Panc1 (cell line): ENCODE measurements around the gene WFIKKN1. TPM values are rescaled to one million over a fixed set of nuclear protein-coding genes. Genes with fewer than 3 reads are reported as not detected.

Experiments used
- ATAC-seq: fragments of 200-7000 bp; cut with Tn5 transposase; 2 replicates; pipeline ENCODE4 v1.9.1; 2020; ENCODE audit warnings: mild to moderate bottlenecking, moderate library complexity
- BruUV-seq: library from RNA; stranded (reverse); fragments of 400-500 nt; replicated peaks from 2 replicates; lab custom pipeline; 2021; lab: Mats Ljungman, UMichigan
- CTCF ChIA-PET: fragments of 300-600 bp; sonication (Branson Sonifier 250); formaldehyde crosslinking; loops from one replicate; lab custom pipeline; 2022; ENCODE audit warnings: antibody characterized with exemption; lab: Charles Lee
- POLR2A ChIA-PET: fragments of 300-600 bp; sonication (Branson Sonifier 250); formaldehyde crosslinking; loops from one replicate; lab custom pipeline; 2022; ENCODE audit warnings: antibody characterized with exemption; lab: Charles Lee
- DNase-seq: peaks from one replicate; pipeline ENCODE4 v3.0.0-alpha.2; 2010; ENCODE audit warnings: low read depth, low spot score
- H3K27ac ChIP-seq: 2 replicates; pipeline ENCODE4 v1.5.1; 2011; ENCODE audit warnings: mild to moderate bottlenecking, low read length, inconsistent platforms
- H3K27me3 ChIP-seq: fragments of 200-500 bp; sonication (Bioruptor generic); 2 replicates; pipeline ENCODE4 v1.6.0; 2014; ENCODE audit warnings: low read length, inconsistent platforms; ENCODE audit not compliant: control insufficient read depth, insufficient read depth
- H3K36me3 ChIP-seq: fragments of 200-500 bp; sonication (Bioruptor generic); 2 replicates; pipeline ENCODE4 v1.5.1; 2014; ENCODE audit warnings: inconsistent platforms, mild to moderate bottlenecking, low read length, moderate library complexity; ENCODE audit not compliant: control insufficient read depth, insufficient read depth
- H3K4me1 ChIP-seq: 2 replicates; pipeline ENCODE4 v1.5.1; 2011; ENCODE audit warnings: inconsistent platforms, mild to moderate bottlenecking, low read length, moderate library complexity; ENCODE audit not compliant: control insufficient read depth, insufficient read depth
- H3K4me3 ChIP-seq, 2 experiments: 2 replicates each; pipeline ENCODE4 v1.5.1; 2011 to 2012; ENCODE audit warnings: low read depth in 2 of 2, low read length in 2 of 2, mild to moderate bottlenecking in 2 of 2, inconsistent platforms in 1 of 2, moderate library complexity in 1 of 2
- H3K9me3 ChIP-seq: fragments of 200-500 bp; sonication (Bioruptor generic); 2 replicates; pipeline ENCODE4 v1.5.1; 2014; ENCODE audit warnings: low read depth, mild to moderate bottlenecking, inconsistent platforms, low read length, moderate library complexity; ENCODE audit not compliant: control insufficient read depth, insufficient read depth
- TCF7L2 ChIP-seq: IDR thresholded peaks from 2 replicates; pipeline ENCODE4 v1.6.1; 2011; ENCODE audit warnings: mild to moderate bottlenecking, low read depth, low read length, inconsistent platforms
- in situ Hi-C: cut with HindIII; loops from 2 replicates; pipeline ENCODE4 v1.10.0; 2016; ENCODE audit warnings: low sequenced_read_pairs, low pct_unique_long_range_greater_than_20kb
- intact Hi-C: fragments of 100-400 bp; cut with micrococcal nuclease; formaldehyde crosslinking; loops from one replicate; pipeline ENCODE4 v1.10.0; 2022; ENCODE audit not compliant: unreplicated experiment
- total RNA-seq: library from RNA; stranded (reverse); gene quantifications from one replicate; pipeline ENCODE4 v1.2.1, GENCODE V29; 2021; ENCODE audit not compliant: unreplicated experiment
- TF ChIP-seq, protein P1 (sequence below): fragments of 450-650 bp; IDR thresholded peaks from 2 replicates; pipeline ENCODE4 v1.5.1; 2017; ENCODE audit warnings: mild to moderate bottlenecking
- TF ChIP-seq, protein P2 (sequence below), 2 experiments: IDR thresholded peaks; 2 replicates each; pipeline ENCODE4 v1.6.1; 2011 to 2012; ENCODE audit warnings: low read depth in 2 of 2, control low read depth in 1 of 2, low read length in 1 of 2, mild to moderate bottlenecking in 1 of 2, moderate library complexity in 1 of 2; ENCODE audit not compliant: insufficient read depth in 1 of 2

Gene WFIKKN1
- total RNA-seq, 1 experiment from 2014 or later, result 2.0 TPM

DNA sequence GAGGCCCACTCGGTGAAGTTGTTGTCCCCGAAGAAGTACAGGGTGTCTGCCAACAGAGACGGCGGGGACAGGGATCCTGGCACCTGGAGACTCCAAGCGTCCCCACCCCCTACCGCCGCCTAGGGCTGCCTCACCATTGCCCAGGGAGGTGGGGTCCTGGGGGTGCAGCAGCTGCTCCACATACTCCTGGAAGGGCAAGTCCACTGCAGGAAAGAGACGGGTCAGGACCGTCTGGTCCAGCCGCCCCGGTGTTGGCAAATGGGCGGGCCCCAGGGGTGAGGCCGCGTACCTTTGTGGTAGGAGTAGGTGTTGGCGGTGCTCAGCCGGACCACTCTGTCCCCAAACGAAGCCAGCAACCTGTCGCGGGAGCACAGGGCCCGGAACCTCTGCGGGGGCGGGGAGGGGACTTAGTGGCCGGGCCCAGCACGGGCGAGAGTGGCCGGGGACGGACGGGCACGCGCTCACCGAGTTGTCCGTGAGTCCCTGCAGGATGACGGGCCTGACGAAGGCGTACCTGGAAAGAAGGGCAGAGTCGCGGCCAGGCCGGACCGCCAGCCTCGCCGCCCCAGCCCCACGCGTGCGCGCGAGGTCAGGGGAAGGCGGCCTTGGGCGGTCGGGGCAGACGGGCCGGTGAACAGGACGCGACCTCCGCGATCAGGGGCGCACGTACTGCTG is 52.7 kb downstream of the WFIKKN1 start:
- Histone ChIP-seq H3K4me3 (peak overlapping the region; percentile 66 to 71), H3K36me3 (peaks cover 5% of the 10 kb centered on the region; the same call in 1 of the 2 replicates), H3K27me3 (no peaks in the 10 kb centered on the region), H3K9me3 (no peaks in the 10 kb centered on the region), H3K27ac (peak overlapping the region; percentile 87), H3K4me1 (peaks cover 18% of the 10 kb centered on the region)
- intact Hi-C loops (loop anchor here (10.0 kb wide), 1 partner anchor 1091 kb away; the partner anchor contains the start of genes EME2, MRPS34 and NME3), in situ Hi-C loops (no loop called here)
- CTCF ChIA-PET, result no interaction called here
- peak; percentile 7 for ATAC-seq
- POLR2A ChIA-PET, result no interaction called here
- TF ChIP-seq, protein P1, sequence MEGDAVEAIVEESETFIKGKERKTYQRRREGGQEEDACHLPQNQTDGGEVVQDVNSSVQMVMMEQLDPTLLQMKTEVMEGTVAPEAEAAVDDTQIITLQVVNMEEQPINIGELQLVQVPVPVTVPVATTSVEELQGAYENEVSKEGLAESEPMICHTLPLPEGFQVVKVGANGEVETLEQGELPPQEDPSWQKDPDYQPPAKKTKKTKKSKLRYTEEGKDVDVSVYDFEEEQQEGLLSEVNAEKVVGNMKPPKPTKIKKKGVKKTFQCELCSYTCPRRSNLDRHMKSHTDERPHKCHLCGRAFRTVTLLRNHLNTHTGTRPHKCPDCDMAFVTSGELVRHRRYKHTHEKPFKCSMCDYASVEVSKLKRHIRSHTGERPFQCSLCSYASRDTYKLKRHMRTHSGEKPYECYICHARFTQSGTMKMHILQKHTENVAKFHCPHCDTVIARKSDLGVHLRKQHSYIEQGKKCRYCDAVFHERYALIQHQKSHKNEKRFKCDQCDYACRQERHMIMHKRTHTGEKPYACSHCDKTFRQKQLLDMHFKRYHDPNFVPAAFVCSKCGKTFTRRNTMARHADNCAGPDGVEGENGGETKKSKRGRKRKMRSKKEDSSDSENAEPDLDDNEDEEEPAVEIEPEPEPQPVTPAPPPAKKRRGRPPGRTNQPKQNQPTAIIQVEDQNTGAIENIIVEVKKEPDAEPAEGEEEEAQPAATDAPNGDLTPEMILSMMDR, result no peak
- TF ChIP-seq, protein P2, sequence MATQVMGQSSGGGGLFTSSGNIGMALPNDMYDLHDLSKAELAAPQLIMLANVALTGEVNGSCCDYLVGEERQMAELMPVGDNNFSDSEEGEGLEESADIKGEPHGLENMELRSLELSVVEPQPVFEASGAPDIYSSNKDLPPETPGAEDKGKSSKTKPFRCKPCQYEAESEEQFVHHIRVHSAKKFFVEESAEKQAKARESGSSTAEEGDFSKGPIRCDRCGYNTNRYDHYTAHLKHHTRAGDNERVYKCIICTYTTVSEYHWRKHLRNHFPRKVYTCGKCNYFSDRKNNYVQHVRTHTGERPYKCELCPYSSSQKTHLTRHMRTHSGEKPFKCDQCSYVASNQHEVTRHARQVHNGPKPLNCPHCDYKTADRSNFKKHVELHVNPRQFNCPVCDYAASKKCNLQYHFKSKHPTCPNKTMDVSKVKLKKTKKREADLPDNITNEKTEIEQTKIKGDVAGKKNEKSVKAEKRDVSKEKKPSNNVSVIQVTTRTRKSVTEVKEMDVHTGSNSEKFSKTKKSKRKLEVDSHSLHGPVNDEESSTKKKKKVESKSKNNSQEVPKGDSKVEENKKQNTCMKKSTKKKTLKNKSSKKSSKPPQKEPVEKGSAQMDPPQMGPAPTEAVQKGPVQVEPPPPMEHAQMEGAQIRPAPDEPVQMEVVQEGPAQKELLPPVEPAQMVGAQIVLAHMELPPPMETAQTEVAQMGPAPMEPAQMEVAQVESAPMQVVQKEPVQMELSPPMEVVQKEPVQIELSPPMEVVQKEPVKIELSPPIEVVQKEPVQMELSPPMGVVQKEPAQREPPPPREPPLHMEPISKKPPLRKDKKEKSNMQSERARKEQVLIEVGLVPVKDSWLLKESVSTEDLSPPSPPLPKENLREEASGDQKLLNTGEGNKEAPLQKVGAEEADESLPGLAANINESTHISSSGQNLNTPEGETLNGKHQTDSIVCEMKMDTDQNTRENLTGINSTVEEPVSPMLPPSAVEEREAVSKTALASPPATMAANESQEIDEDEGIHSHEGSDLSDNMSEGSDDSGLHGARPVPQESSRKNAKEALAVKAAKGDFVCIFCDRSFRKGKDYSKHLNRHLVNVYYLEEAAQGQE (IDR thresholded peaks at IDR 0.05; ENCODE audit: insufficient read depth in 1 of 2, low read depth in 2 of 2, low read length in 1 of 2), result no peak
- TF ChIP-seq TCF7L2, result no peak
- DNase-seq, result no peak
- BruUV-seq, result no TSS peak

Other genes with a start within 250 kb of the WFIKKN1 start
- gene PGAP6, start 249.0 kb upstream of the WFIKKN1 start, total RNA-seq, result 128 TPM
- gene NME4, start 233.8 kb upstream of the WFIKKN1 start, total RNA-seq, result 500 TPM
- 92.7 TPM for gene DECR2, start 229.1 kb upstream of the WFIKKN1 start, total RNA-seq
- gene RAB11FIP3, start 205.3 kb upstream of the WFIKKN1 start, total RNA-seq, result 57.3 TPM
- 78.5 TPM for gene CAPN15, start 103.3 kb upstream of the WFIKKN1 start, total RNA-seq
- gene PRR35, start 70.6 kb upstream of the WFIKKN1 start, total RNA-seq, result 2.2 TPM
- gene NHLRC4, start 64.0 kb upstream of the WFIKKN1 start, total RNA-seq, result 4.0 TPM
- 83.5 TPM for gene PIGQ, start 61.0 kb upstream of the WFIKKN1 start, total RNA-seq
- 30.7 TPM for gene RAB40C, start 40.9 kb upstream of the WFIKKN1 start, total RNA-seq
- gene METTL26, start 5.3 kb downstream of the WFIKKN1 start, total RNA-seq, result 91.8 TPM
- 91.6 TPM for gene MCRIP2, start 10.8 kb downstream of the WFIKKN1 start, total RNA-seq
- 58.9 TPM for gene WDR90, start 18.4 kb downstream of the WFIKKN1 start, total RNA-seq
- gene RHOT2, start 37.1 kb downstream of the WFIKKN1 start, total RNA-seq, result 195 TPM
- 6.6 TPM for gene RHBDL1, start 44.7 kb downstream of the WFIKKN1 start, total RNA-seq
- 217 TPM for gene STUB1, start 49.4 kb downstream of the WFIKKN1 start, total RNA-seq
- gene JMJD8, start 53.3 kb downstream of the WFIKKN1 start, total RNA-seq, result 73.9 TPM
- gene WDR24, start 59.4 kb downstream of the WFIKKN1 start, total RNA-seq, result 17.9 TPM
- gene FBXL16, start 74.8 kb downstream of the WFIKKN1 start, total RNA-seq, result 28.0 TPM
- gene METRN, start 84.1 kb downstream of the WFIKKN1 start, total RNA-seq, result 407 TPM
- 93.6 TPM for gene ANTKMT, start 90.2 kb downstream of the WFIKKN1 start, total RNA-seq
- gene CCDC78, start 95.5 kb downstream of the WFIKKN1 start, total RNA-seq, result 18.2 TPM
- 41.1 TPM for gene HAGHL, start 96.1 kb downstream of the WFIKKN1 start, total RNA-seq
- gene CIAO3, start 110.0 kb downstream of the WFIKKN1 start, total RNA-seq, result 34.0 TPM
- gene MSLN, start 129.7 kb downstream of the WFIKKN1 start, total RNA-seq, result 1.1 TPM
- gene RPUSD1, start 157.4 kb downstream of the WFIKKN1 start, total RNA-seq, result 61.1 TPM
- 118 TPM for gene CHTF18, start 157.6 kb downstream of the WFIKKN1 start, total RNA-seq
- gene GNG13, start 169.7 kb downstream of the WFIKKN1 start, total RNA-seq, result 0.23 TPM